ENCODE measurements around the gene FAM78A.

FAM78A gene, protein sequence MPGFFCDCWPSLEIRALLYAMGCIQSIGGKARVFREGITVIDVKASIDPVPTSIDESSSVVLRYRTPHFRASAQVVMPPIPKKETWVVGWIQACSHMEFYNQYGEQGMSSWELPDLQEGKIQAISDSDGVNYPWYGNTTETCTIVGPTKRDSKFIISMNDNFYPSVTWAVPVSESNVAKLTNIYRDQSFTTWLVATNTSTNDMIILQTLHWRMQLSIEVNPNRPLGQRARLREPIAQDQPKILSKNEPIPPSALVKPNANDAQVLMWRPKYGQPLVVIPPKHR

DNA sequence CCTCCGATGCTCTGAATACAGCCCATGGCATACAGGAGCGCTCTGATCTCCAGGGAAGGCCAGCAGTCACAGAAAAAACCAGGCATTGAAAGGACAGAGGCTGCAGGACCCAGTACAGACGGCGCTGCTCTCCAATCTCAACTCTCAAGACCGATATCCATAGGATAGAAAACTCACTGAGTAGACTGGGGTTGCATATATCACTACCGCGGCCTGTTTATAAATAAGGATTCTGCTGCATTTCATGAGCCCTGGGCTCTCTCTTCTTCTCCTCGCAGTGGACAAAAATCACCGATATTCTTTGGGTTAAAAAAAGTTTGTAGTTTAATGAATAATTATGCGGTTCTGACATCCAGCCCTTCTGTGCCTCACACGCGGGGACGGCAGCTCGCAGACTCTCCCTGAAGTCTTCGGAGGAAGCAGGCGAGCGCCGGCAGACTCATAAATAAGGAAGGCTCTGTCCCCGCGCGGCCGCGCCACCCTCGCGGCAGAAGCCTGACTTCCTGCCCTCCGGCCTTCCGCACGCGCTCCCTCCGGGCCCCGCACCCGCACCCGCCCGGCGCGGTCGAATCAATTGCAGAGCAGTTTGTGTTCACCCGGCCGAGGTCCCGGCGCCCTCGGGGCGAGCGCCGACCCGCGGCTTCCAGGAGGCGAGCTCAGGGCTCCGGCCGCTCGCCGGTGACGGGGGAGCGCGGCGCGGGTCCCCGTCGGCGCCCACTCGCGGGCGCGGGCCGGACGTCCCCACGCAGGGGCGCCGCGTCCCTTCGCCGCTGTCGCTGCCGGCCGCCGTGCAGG lies at the start of gene FAM78A:
TSS of gene FAM78A (minus strand) at position 417 of the 795 bp plus-strand sequence. CDS start at position 86, 331 bp downstream.
- no peak within 1 kb of the TSS for H3K4me3 ChIP-seq (ENCODE audit: low read length)
- no peak for DNase-seq (ENCODE audit: low read depth)
- TF ChIP-seq CTCF (conservative IDR thresholded peaks at IDR 0.05; ENCODE audit: low read depth, low read length): no peak

DNA sequence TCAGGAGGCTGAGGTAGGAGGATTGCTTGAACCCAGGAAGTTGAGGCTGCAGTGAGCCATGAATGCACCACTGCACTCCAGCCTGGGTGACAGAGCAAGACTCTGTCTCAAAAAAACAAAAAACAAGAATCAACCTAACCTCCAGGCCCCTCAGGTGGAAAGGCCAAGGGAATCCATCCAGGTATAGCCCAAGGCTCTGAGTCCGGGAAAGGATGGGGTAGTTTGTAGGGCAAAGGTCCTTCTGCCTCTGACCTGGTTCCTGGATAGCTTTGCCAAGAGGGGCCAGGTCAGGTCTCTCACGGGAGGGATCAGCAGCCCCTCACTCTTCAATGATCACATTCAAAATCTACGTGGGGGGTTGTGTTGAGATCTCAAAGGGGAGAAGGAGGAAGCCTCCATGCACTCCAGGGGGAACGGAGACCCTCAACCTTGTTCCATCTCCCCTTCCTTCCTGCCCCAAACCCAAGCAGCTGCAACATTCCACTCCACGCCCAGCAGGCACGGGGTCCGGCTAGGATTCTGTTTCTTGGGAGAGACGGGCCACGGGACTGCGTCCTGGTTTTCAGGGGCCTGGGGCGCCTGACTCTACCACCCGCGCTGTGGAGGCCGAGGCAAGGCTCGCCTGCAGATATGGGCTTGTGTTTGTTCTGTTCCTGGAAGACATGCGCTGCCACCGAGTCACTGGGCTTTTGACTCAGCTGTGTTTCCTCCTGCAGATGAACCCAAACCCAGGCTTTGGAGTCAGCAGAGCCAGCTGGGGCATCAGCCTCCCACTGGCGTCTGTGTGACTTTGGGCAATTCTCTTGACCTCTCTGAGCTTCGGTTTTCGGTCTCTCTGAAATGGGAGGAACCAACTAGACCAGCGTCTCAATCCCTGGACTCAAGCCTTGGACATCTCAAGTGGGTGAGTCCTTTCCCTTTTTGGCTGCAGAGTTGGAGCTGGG lies 48.7 kb upstream of the FAM78A start:
- no peak overlapping the region for H3K4me3 ChIP-seq (ENCODE audit: low read length)
- no peak for TF ChIP-seq CTCF (conservative IDR thresholded peaks at IDR 0.05; ENCODE audit: low read depth, low read length)
- DNase-seq (ENCODE audit: low read depth): no peak

GRCh38 chr9:131323629-131324028 lies 47.3 kb upstream of the FAM78A start:
- DNase-seq (ENCODE audit: low read depth): no peak
- TF ChIP-seq CTCF (conservative IDR thresholded peaks at IDR 0.05; ENCODE audit: low read depth, low read length): no peak
- no peak overlapping the region for H3K4me3 ChIP-seq (ENCODE audit: low read length)

- DNase-seq (ENCODE audit: low read depth): no peak
- no peak for TF ChIP-seq CTCF (conservative IDR thresholded peaks at IDR 0.05; ENCODE audit: low read depth, low read length)
- H3K4me3 ChIP-seq (ENCODE audit: low read length): no peak overlapping the region
These were observed 43.8 kb upstream of the FAM78A start for GRCh38 chr9:131320031-131320685.

DNA sequence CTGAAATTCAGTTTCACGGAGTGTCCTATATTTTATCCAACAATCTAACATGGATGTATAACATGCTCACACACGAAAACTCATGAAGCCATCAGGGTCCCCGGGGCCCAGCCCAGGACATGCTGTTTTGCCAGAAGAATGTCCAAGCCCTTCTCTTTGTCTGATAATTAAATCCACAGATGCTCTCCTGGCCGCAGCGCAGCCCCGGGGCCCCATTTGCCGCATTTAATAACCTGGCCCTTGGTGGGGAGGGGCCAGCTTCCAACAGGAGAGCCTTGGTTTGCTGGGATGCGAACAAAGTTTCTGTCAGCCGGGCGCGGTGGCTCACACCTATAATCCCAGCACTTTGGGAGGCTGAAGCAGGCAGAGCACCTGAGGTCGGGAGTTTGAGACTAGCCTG lies 43.2 kb upstream of the FAM78A start:
- DNase-seq (ENCODE audit: low read depth): no peak
- no peak for TF ChIP-seq CTCF (conservative IDR thresholded peaks at IDR 0.05; ENCODE audit: low read depth, low read length)
- no peak overlapping the region for H3K4me3 ChIP-seq (ENCODE audit: low read length)

- H3K4me3 ChIP-seq (ENCODE audit: low read length): no peak overlapping the region
- TF ChIP-seq CTCF (conservative IDR thresholded peaks at IDR 0.05; ENCODE audit: low read depth, low read length): no peak
- DNase-seq (ENCODE audit: low read depth): no peak
These were observed 42.1 kb upstream of the FAM78A start for GRCh38 chr9:131318231-131319085.
